ENCODE measurements around the gene EFCC1. TPM values are rescaled to one million over a fixed set of nuclear protein-coding genes. Genes with fewer than 3 reads are reported as not detected.

Gene EFCC1
- total and polyA plus RNA-seq, 2 experiments from 2014 or later, result 0.23 to 0.50 TPM

Other genes starting within 250 kb of the EFCC1 start
- gene ACAD9, start 121.7 kb upstream of the EFCC1 start, total RNA-seq, result 26.0 and 33.8 TPM in 2 replicates
- 29.7 and 32.0 TPM in 2 replicates for gene ACAD9, start 121.7 kb upstream of the EFCC1 start, polyA plus RNA-seq
- 0.17 and 1.3 TPM in 2 replicates for gene CFAP92, start 7.2 kb upstream of the EFCC1 start, total RNA-seq
- 0.35 and 1.0 TPM in 2 replicates for gene CFAP92, start 7.2 kb upstream of the EFCC1 start, polyA plus RNA-seq
- not detected in 2 replicates for gene GP9, start 59.5 kb downstream of the EFCC1 start, total RNA-seq
- not detected in 2 replicates for gene GP9, start 59.5 kb downstream of the EFCC1 start, polyA plus RNA-seq
- gene RAB43, start 120.5 kb downstream of the EFCC1 start, total RNA-seq, result 22.2 and 23.5 TPM in 2 replicates
- gene RAB43, start 120.5 kb downstream of the EFCC1 start, polyA plus RNA-seq, result 23.2 and 27.1 TPM in 2 replicates
- 20.1 and 23.0 TPM in 2 replicates for gene ISY1, start 159.8 kb downstream of the EFCC1 start, total RNA-seq
- gene ISY1, start 159.8 kb downstream of the EFCC1 start, polyA plus RNA-seq, result 35.8 and 38.8 TPM in 2 replicates
- gene CNBP, start 182.6 kb downstream of the EFCC1 start, total RNA-seq, result 289 and 295 TPM in 2 replicates
- gene CNBP, start 182.6 kb downstream of the EFCC1 start, polyA plus RNA-seq, result 308 and 316 TPM in 2 replicates
- gene COPG1, start 248.3 kb downstream of the EFCC1 start, total RNA-seq, result 167 and 169 TPM in 2 replicates
- 176 and 185 TPM in 2 replicates for gene COPG1, start 248.3 kb downstream of the EFCC1 start, polyA plus RNA-seq